Measurements from ENCODE around the gene MECR.
"Not testable (repeated sequence)": the region's sequence is repeated elsewhere in the genome, so short reads cannot be mapped to it uniquely, and the experiment has no call there.

Gene MECR

DNA sequence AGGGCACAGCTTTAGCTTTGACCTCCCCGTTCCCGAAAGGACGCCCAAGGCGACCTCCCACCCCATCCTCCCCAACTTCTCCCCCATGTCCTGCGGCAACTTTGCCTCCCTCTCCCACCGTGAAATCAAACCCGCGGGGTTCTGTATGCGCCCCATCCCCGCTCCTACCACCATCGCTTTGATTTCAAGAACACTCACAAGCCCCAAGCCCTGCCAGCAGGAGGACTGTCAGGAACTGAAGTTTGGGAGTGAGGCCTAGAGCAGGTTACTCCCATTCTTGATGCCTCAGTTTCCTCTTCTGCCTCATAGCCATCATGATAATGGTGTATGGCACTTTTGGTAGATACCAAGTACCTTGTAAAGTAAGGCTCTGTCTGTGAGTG is 7.9 kb upstream of the MECR start:
- in situ Hi-C loops (cut with HindIII; ENCODE audit: low sequenced_read_pairs), result loop anchor here (25.0 kb wide), 2 partner anchors 849 to 1449 kb away; no protein-coding TSS in a partner anchor

DNA sequence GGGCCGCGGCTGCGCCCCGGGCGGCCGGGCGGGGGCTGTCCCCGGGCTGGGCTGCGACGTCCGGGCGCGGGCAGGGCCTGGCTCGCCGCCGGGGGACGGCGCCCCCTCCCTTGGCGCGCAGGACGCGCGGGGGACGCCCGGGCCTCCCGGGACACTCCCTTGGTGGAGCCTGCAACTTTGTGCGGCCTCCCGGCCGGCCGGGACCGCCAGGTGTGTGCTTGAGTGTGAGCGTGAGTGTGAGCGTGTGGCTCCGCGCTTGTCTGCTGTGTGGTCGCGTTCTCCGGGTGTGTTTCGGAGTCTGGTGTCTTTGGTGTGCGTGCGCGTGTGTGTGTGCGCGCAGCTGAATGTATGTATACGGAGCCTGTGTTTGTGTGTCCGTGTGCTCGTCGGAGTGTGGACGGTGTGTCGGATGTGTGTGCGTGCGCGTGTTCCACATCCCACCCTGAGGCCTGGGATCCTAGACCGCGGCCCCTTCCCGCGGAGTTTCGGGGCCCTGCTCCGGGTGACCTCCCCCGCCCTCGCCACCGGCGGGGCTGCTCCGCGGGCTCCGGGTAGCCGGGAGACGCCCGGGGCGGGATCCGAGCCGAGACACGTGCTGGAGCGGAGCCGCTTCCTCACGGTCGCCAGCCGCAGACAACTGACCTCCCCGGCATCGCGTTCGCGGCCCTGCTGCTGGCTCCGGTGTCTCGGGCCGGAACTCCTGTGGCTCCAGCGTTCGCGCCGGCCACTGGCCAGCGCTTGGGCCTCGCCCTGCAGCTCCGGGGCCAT is 7.3 kb upstream of the MECR start:
- in situ Hi-C loops (cut with HindIII; ENCODE audit: low sequenced_read_pairs), result loop anchor here (25.0 kb wide), 2 partner anchors 849 to 1449 kb away; no protein-coding TSS in a partner anchor

- in situ Hi-C loops (cut with HindIII; ENCODE audit: low sequenced_read_pairs), result loop anchor here (25.0 kb wide), 2 partner anchors 850 to 1450 kb away; no protein-coding TSS in a partner anchor
Observed at GRCh38 chr1:29237129-29237821, 6.5 kb upstream of the MECR start.

DNA sequence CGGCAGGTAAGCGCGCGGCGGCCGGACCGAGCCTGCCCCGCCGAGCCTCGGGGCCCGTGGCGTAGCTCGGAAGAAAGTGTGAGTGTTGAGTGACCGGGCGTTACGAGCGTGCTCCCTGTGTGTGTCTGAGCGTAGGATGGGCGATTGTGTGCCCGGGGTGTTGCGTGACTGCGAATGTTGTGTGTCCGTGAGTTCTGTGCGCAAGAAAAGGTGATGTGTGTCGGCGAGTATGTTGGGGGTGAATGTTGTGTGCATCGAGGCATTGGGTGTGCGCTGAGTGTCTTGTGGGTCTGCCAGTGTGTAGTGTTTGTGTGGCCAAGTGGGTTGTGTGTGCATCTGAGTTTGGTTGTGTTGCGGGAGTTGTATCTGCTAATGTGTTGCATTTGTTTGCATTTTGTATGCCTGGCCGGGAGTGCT is 6.0 kb upstream of the MECR start:
- in situ Hi-C loops (cut with HindIII; ENCODE audit: low sequenced_read_pairs), result loop anchor here (25.0 kb wide), 2 partner anchors 851 to 1451 kb away; no protein-coding TSS in a partner anchor

GRCh38 chr1:29235955-29236711 is 5.4 kb upstream of the MECR start, which contains the start of gene PTPRU:
PTPRU (plus strand) TSS chr1:29236522; CDS start chr1:29236645, 123 bp downstream.
- in situ Hi-C loops (cut with HindIII; ENCODE audit: low sequenced_read_pairs), result loop anchor here (25.0 kb wide), 2 partner anchors 851 to 1451 kb away; no protein-coding TSS in a partner anchor

- in situ Hi-C loops (cut with HindIII; ENCODE audit: low sequenced_read_pairs), result loop anchor here (25.0 kb wide), 2 partner anchors 852 to 1452 kb away; no protein-coding TSS in a partner anchor
Observed at GRCh38 chr1:29234881-29235280, 4.1 kb upstream of the MECR start.

GRCh38 chr1:29234471-29234870 is 3.7 kb upstream of the MECR start:
- in situ Hi-C loops (cut with HindIII; ENCODE audit: low sequenced_read_pairs), result loop anchor here (25.0 kb wide), 2 partner anchors 853 to 1453 kb away; no protein-coding TSS in a partner anchor

GRCh38 chr1:29233693-29234092 is 3.0 kb upstream of the MECR start:
- in situ Hi-C loops (cut with HindIII; ENCODE audit: low sequenced_read_pairs), result loop anchor here (25.0 kb wide), 2 partner anchors 854 to 1454 kb away; no protein-coding TSS in a partner anchor

GRCh38 chr1:29232387-29232786 is 1.7 kb upstream of the MECR start:
- in situ Hi-C loops (cut with HindIII; ENCODE audit: low sequenced_read_pairs), result loop anchor here (25.0 kb wide), 2 partner anchors 855 to 1455 kb away; no protein-coding TSS in a partner anchor

- in situ Hi-C loops (cut with HindIII; ENCODE audit: low sequenced_read_pairs), result loop anchor here (25.0 kb wide), 2 partner anchors 857 to 1457 kb away; no protein-coding TSS in a partner anchor
Observed at GRCh38 chr1:29230204-29230552, 556 bp downstream of the MECR start.

GRCh38 chr1:29227511-29227910 is 3.2 kb downstream of the MECR start:
- in situ Hi-C loops (cut with HindIII; ENCODE audit: low sequenced_read_pairs), result loop anchor here (25.0 kb wide), 2 partner anchors 860 to 1460 kb away; no protein-coding TSS in a partner anchor

DNA sequence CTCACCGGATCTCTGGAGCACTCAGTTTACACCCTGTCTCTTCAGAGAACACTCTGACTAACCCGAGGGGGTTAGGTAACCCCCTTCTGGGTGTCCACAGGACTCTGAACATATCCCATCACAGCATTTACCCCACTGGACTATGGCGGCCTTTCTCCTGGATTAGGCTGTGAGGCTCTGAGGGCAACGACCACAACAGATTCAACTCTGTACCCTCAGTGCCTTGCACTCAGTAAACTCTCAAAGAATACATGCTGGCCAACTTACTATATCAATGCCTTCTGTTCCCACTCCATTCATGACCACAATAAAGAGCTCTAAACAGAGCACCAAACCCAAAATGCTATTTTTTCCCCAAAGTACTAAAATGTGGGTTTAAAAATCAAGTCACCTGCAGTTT is 5.4 kb downstream of the MECR start:
- in situ Hi-C loops (cut with HindIII; ENCODE audit: low sequenced_read_pairs), result loop anchor here (25.0 kb wide), 2 partner anchors 862 to 1462 kb away; no protein-coding TSS in a partner anchor

DNA sequence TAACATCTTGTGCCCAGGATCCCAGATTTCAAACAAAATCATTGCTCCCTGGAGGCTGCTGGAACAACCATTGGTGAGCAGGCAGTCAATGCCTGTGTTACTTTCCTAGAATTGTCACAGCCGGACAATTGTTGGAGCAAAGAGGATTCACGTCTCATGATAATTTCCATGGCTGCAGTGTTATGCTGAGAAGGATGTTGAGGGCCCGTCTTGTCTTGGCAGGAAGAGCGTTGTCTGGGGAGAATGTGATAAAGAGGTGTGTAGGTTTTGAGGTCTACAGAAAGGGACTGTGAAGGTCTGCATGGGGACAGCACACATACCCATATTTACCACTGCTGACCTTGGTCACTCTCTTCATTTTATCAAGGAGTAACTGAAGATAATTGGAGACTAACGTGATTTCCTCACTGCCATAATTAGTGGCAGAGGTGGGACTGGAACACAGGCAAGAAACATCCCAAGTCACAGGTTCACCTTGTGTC is 6.3 kb downstream of the MECR start:
- in situ Hi-C loops (cut with HindIII; ENCODE audit: low sequenced_read_pairs), result no loop called here

- in situ Hi-C loops (cut with HindIII; ENCODE audit: low sequenced_read_pairs), result no loop called here
Observed at GRCh38 chr1:29223521-29223920, 7.2 kb downstream of the MECR start.

GRCh38 chr1:29222686-29223085 is 8.0 kb downstream of the MECR start:
- in situ Hi-C loops (cut with HindIII; ENCODE audit: low sequenced_read_pairs), result no loop called here

- in situ Hi-C loops (cut with HindIII; ENCODE audit: low sequenced_read_pairs), result not testable (repeated sequence)
Observed at GRCh38 chr1:29222260-29222659, 8.5 kb downstream of the MECR start.

- in situ Hi-C loops (cut with HindIII; ENCODE audit: low sequenced_read_pairs), result no loop called here
Observed at GRCh38 chr1:29221296-29221695, 9.4 kb downstream of the MECR start.

GRCh38 chr1:29218223-29218622 is 12.5 kb downstream of the MECR start:
- in situ Hi-C loops (cut with HindIII; ENCODE audit: low sequenced_read_pairs), result no loop called here

GRCh38 chr1:29217633-29218032 is 13.1 kb downstream of the MECR start:
- in situ Hi-C loops (cut with HindIII; ENCODE audit: low sequenced_read_pairs), result no loop called here

GRCh38 chr1:29213055-29213454 is 17.7 kb downstream of the MECR start:
- in situ Hi-C loops (cut with HindIII; ENCODE audit: low sequenced_read_pairs), result no loop called here
